PC-3 (cell line): Measurements from ENCODE around the gene KLHL2.
"Not testable (repeated sequence)": the region's sequence is repeated elsewhere in the genome, so short reads cannot be mapped to it uniquely, and the experiment has no call there.

Source experiments
- CTCF ChIP-seq: fragments of 300-600 bp; sonication (generic); conservative IDR thresholded peaks from 2 replicates; pipeline ENCODE4 v1.5.1; 2017; ENCODE audit warnings: antibody characterized with exemption, low read depth, mild to moderate bottlenecking, low read length
- EZH2 ChIP-seq: fragments of 300-600 bp; sonication (generic); IDR thresholded peaks from one replicate; pipeline ENCODE4 v1.6.1; 2017; ENCODE audit warnings: antibody characterized with exemption, mild to moderate bottlenecking, low read length; ENCODE audit not compliant: unreplicated experiment

GRCh38 chr4:165256074-165256659 lies 48.8 kb downstream of the KLHL2 start:
- not testable (repeated sequence) for TF ChIP-seq EZH2, CTCF
